ENCODE measurements around the gene CAPN15. TPM values are rescaled to one million over a fixed set of nuclear protein-coding genes. Genes with fewer than 3 reads are reported as not detected.

CAPN15 gene
- total and polyA plus RNA-seq, 2 experiments from 2014 or later: 5.4 to 68.0 TPM

- in situ Hi-C loops (cut with MboI): no loop called here
- H3K9ac ChIP-seq: no peak overlapping the region
Measured at GRCh38 chr16:598823-599739, 71.6 kb downstream of the CAPN15 start.

DNA sequence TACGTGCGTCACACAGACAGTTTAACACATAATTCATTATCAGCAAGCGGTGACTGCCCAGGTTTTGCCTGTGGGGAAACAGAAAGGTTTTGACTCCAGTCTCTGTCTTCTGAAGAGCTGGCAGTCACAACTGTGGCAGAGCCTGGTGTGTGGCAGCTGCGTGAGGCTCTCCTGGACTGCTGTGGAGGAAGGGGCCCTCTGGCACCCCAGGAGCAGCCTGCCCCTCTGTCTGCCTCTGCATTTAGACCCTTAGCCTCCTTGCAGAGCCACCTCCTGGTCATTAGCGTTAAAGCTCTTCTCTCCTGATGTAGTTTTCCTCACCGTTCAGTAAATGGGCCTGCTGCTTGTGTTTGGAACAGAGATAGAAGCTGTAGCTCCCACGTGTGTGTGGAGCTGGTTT lies 73.3 kb downstream of the CAPN15 start:
- H3K9ac ChIP-seq: no peak overlapping the region
- no peaks in the 10 kb centered on the region for H3K9me2 ChIP-seq (ENCODE audit: insufficient read depth)
- H2AFZ ChIP-seq: no peak overlapping the region
- H3K4me2 ChIP-seq (ENCODE audit: unreplicated experiment): no peak overlapping the region
- no peaks in the 10 kb centered on the region for H3K36me3 ChIP-seq (ENCODE audit: low read depth)
- H3K9me3 ChIP-seq (ENCODE audit: low read depth): no peaks in the 10 kb centered on the region
- H4K20me1 ChIP-seq (ENCODE audit: insufficient read depth): no peaks in the 10 kb centered on the region
- H3K79me2 ChIP-seq (ENCODE audit: insufficient read depth): peaks cover 70% of the 10 kb centered on the region
- TF ChIP-seq EZH2 (IDR thresholded peaks at IDR 0.05; ENCODE audit: insufficient read depth, poor library complexity, severe bottlenecking) (no peak), EZH2phosphoT487 (IDR thresholded peaks at IDR 0.05; ENCODE audit: insufficient read depth, low read depth) (no peak)
- H3K27me3 ChIP-seq (replicated peaks; ENCODE audit: insufficient read depth): no peaks in the 10 kb centered on the region
- no peaks in the 10 kb centered on the region for H3K4me1 ChIP-seq (ENCODE audit: insufficient read depth)
- no peak overlapping the region for H3K27ac ChIP-seq
- no peak for DNase-seq
- WGBS, 2 experiments (ENCODE audit: low coverage in 1 of 2, low lambda C conversion rate in 2 of 2, missing lambda C conversion rate in 2 of 2): 70 to 73% methylated on average over 7 of the region's 7 CpGs
- no peak overlapping the region for H3K4me3 ChIP-seq
- in situ Hi-C loops (cut with MboI): no loop called here
- no peaks in the 10 kb centered on the region for H3F3A ChIP-seq (ENCODE audit: insufficient read depth)

More at GRCh38 chr16:598823-599739, 71.6 kb downstream of the CAPN15 start:
- TF ChIP-seq EZH2phosphoT487 (IDR thresholded peaks at IDR 0.05; ENCODE audit: insufficient read depth, low read depth) (no peak), EZH2 (IDR thresholded peaks at IDR 0.05; ENCODE audit: insufficient read depth, poor library complexity, severe bottlenecking) (no peak)
- H3F3A ChIP-seq (ENCODE audit: insufficient read depth): no peaks in the 10 kb centered on the region
- no peaks in the 10 kb centered on the region for H3K27me3 ChIP-seq (replicated peaks; ENCODE audit: insufficient read depth)
- no peaks in the 10 kb centered on the region for H3K36me3 ChIP-seq (ENCODE audit: low read depth)
- no peak overlapping the region for H3K27ac ChIP-seq
- no peaks in the 10 kb centered on the region for H3K4me1 ChIP-seq (ENCODE audit: insufficient read depth)
- no peaks in the 10 kb centered on the region for H3K9me2 ChIP-seq (ENCODE audit: insufficient read depth)
- H2AFZ ChIP-seq: no peak overlapping the region
- peaks cover 70% of the 10 kb centered on the region for H3K79me2 ChIP-seq (ENCODE audit: insufficient read depth)
- no peaks in the 10 kb centered on the region for H3K9me3 ChIP-seq (ENCODE audit: low read depth)
- no peaks in the 10 kb centered on the region for H4K20me1 ChIP-seq (ENCODE audit: insufficient read depth)
- no peak overlapping the region for H3K4me3 ChIP-seq
- WGBS, 2 experiments (ENCODE audit: low coverage in 1 of 2, low lambda C conversion rate in 2 of 2, missing lambda C conversion rate in 2 of 2): 98 to 99% methylated on average over 39 to 42 of the region's 43 CpGs
- no peak for DNase-seq
- H3K4me2 ChIP-seq (ENCODE audit: unreplicated experiment): no peak overlapping the region

GRCh38 chr16:603933-604332 lies 76.4 kb downstream of the CAPN15 start:
- no peaks in the 10 kb centered on the region for H4K20me1 ChIP-seq (ENCODE audit: insufficient read depth)
- H3K9me2 ChIP-seq (ENCODE audit: insufficient read depth): no peaks in the 10 kb centered on the region
- no peaks in the 10 kb centered on the region for H3K27me3 ChIP-seq (replicated peaks; ENCODE audit: insufficient read depth)
- in situ Hi-C loops (cut with MboI): no loop called here
- peaks cover 68% of the 10 kb centered on the region for H3K79me2 ChIP-seq (ENCODE audit: insufficient read depth)
- H3K4me3 ChIP-seq: no peak overlapping the region
- no peak overlapping the region for H3K4me2 ChIP-seq (ENCODE audit: unreplicated experiment)
- no peaks in the 10 kb centered on the region for H3K4me1 ChIP-seq (ENCODE audit: insufficient read depth)
- no peak overlapping the region for H3K27ac ChIP-seq
- TF ChIP-seq EZH2 (IDR thresholded peaks at IDR 0.05; ENCODE audit: insufficient read depth, poor library complexity, severe bottlenecking) (no peak), EZH2phosphoT487 (IDR thresholded peaks at IDR 0.05; ENCODE audit: insufficient read depth, low read depth) (no peak)
- no peaks in the 10 kb centered on the region for H3K36me3 ChIP-seq (ENCODE audit: low read depth)
- no peaks in the 10 kb centered on the region for H3F3A ChIP-seq (ENCODE audit: insufficient read depth)
- DNase-seq: no peak
- 76 to 78% methylated on average over 5 of the region's 5 CpGs for WGBS, 2 experiments (ENCODE audit: low coverage in 1 of 2, low lambda C conversion rate in 2 of 2, missing lambda C conversion rate in 2 of 2)
- H3K9me3 ChIP-seq (ENCODE audit: low read depth): no peaks in the 10 kb centered on the region
- no peak overlapping the region for H2AFZ ChIP-seq
- no peak overlapping the region for H3K9ac ChIP-seq

Small RNA genes lying within 50 kb of the gene (microRNA-seq; reads per million reads assigned to microRNA genes)
- gene MIR3176 (ENCODE audit: borderline number of aligned reads): 24.0 reads per million, percentile 31 among the genes with 10 or more reads in this experiment
- not detected for gene MIR5587 (ENCODE audit: borderline number of aligned reads)

Small RNA genes lying within 50 kb of the gene (small RNA-seq; reads per million reads assigned to genes)
- gene MIR3176 (ENCODE audit: low read depth, low replicate concordance) (not detected), gene MIR5587 (ENCODE audit: low read depth, low replicate concordance) (not detected), gene Z98883.1 (ENCODE audit: low read depth, low replicate concordance) (not detected)

Other genes with a start within 250 kb of the CAPN15 start
- 0.65 TPM in 1 of 2 replicates, not detected in the other for gene ARHGDIG, start 247.1 kb upstream of the CAPN15 start, total RNA-seq (2014; rRNA removed; shearing (Covaris generic))
- 0.38 and 0.40 TPM in 2 replicates for gene ARHGDIG, start 247.1 kb upstream of the CAPN15 start, polyA plus RNA-seq (2016; fragmentation: Nextera tagmentation; extraction: Ambion mirVana)
- not detected in 2 replicates for gene PDIA2, start 244.5 kb upstream of the CAPN15 start, total RNA-seq (2014; rRNA removed; shearing (Covaris generic))
- not detected in 2 replicates for gene PDIA2, start 244.5 kb upstream of the CAPN15 start, polyA plus RNA-seq (2016; fragmentation: Nextera tagmentation; extraction: Ambion mirVana)
- 25.5 and 27.1 TPM in 2 replicates for gene AXIN1, start 175.0 kb upstream of the CAPN15 start, total RNA-seq (2014; rRNA removed; shearing (Covaris generic))
- 3.0 and 3.3 TPM in 2 replicates for gene AXIN1, start 175.0 kb upstream of the CAPN15 start, polyA plus RNA-seq (2016; fragmentation: Nextera tagmentation; extraction: Ambion mirVana)
- gene MRPL28, start 157.2 kb upstream of the CAPN15 start, total RNA-seq (2014; rRNA removed; shearing (Covaris generic)): 94.1 and 103 TPM in 2 replicates
- 108 and 110 TPM in 2 replicates for gene MRPL28, start 157.2 kb upstream of the CAPN15 start, polyA plus RNA-seq (2016; fragmentation: Nextera tagmentation; extraction: Ambion mirVana)
- gene PGAP6, start 145.7 kb upstream of the CAPN15 start, total RNA-seq (2014; rRNA removed; shearing (Covaris generic)): 78.4 and 98.6 TPM in 2 replicates
- 16.4 and 20.6 TPM in 2 replicates for gene PGAP6, start 145.7 kb upstream of the CAPN15 start, polyA plus RNA-seq (2016; fragmentation: Nextera tagmentation; extraction: Ambion mirVana)
- gene NME4, start 130.5 kb upstream of the CAPN15 start, total RNA-seq (2014; rRNA removed; shearing (Covaris generic)): 128 and 175 TPM in 2 replicates
- gene NME4, start 130.5 kb upstream of the CAPN15 start, polyA plus RNA-seq (2016; fragmentation: Nextera tagmentation; extraction: Ambion mirVana): 283 and 293 TPM in 2 replicates
- gene DECR2, start 125.8 kb upstream of the CAPN15 start, total RNA-seq (2014; rRNA removed; shearing (Covaris generic)): 7.8 and 8.9 TPM in 2 replicates
- gene DECR2, start 125.8 kb upstream of the CAPN15 start, polyA plus RNA-seq (2016; fragmentation: Nextera tagmentation; extraction: Ambion mirVana): 25.2 and 26.1 TPM in 2 replicates
- 27.8 and 33.5 TPM in 2 replicates for gene RAB11FIP3, start 102.1 kb upstream of the CAPN15 start, total RNA-seq (2014; rRNA removed; shearing (Covaris generic))
- 0.46 and 1.2 TPM in 2 replicates for gene RAB11FIP3, start 102.1 kb upstream of the CAPN15 start, polyA plus RNA-seq (2016; fragmentation: Nextera tagmentation; extraction: Ambion mirVana)
- not detected in 2 replicates for gene PRR35, start 32.7 kb downstream of the CAPN15 start, total RNA-seq (2014; rRNA removed; shearing (Covaris generic))
- gene PRR35, start 32.7 kb downstream of the CAPN15 start, polyA plus RNA-seq (2016; fragmentation: Nextera tagmentation; extraction: Ambion mirVana): not detected in 2 replicates
- gene NHLRC4, start 39.3 kb downstream of the CAPN15 start, total RNA-seq (2014; rRNA removed; shearing (Covaris generic)): 0.11 and 0.13 TPM in 2 replicates
- 0.20 TPM in 1 of 2 replicates, not detected in the other for gene NHLRC4, start 39.3 kb downstream of the CAPN15 start, polyA plus RNA-seq (2016; fragmentation: Nextera tagmentation; extraction: Ambion mirVana)
- gene PIGQ, start 42.3 kb downstream of the CAPN15 start, total RNA-seq (2014; rRNA removed; shearing (Covaris generic)): 35.0 and 43.5 TPM in 2 replicates
- 31.6 and 33.9 TPM in 2 replicates for gene PIGQ, start 42.3 kb downstream of the CAPN15 start, polyA plus RNA-seq (2016; fragmentation: Nextera tagmentation; extraction: Ambion mirVana)
- gene RAB40C, start 62.4 kb downstream of the CAPN15 start, total RNA-seq (2014; rRNA removed; shearing (Covaris generic)): 18.8 and 28.3 TPM in 2 replicates
- 9.5 TPM in 2 replicates for gene RAB40C, start 62.4 kb downstream of the CAPN15 start, polyA plus RNA-seq (2016; fragmentation: Nextera tagmentation; extraction: Ambion mirVana)
- gene WFIKKN1, start 103.3 kb downstream of the CAPN15 start, total RNA-seq (2014; rRNA removed; shearing (Covaris generic)): not detected in 2 replicates
- not detected in 2 replicates for gene WFIKKN1, start 103.3 kb downstream of the CAPN15 start, polyA plus RNA-seq (2016; fragmentation: Nextera tagmentation; extraction: Ambion mirVana)
- 150 and 218 TPM in 2 replicates for gene METTL26, start 108.6 kb downstream of the CAPN15 start, total RNA-seq (2014; rRNA removed; shearing (Covaris generic))
- 151 and 155 TPM in 2 replicates for gene METTL26, start 108.6 kb downstream of the CAPN15 start, polyA plus RNA-seq (2016; fragmentation: Nextera tagmentation; extraction: Ambion mirVana)
- gene MCRIP2, start 114.1 kb downstream of the CAPN15 start, total RNA-seq (2014; rRNA removed; shearing (Covaris generic)): 29.3 and 30.4 TPM in 2 replicates
- 22.4 and 22.6 TPM in 2 replicates for gene MCRIP2, start 114.1 kb downstream of the CAPN15 start, polyA plus RNA-seq (2016; fragmentation: Nextera tagmentation; extraction: Ambion mirVana)
- 16.5 and 24.7 TPM in 2 replicates for gene WDR90, start 121.7 kb downstream of the CAPN15 start, total RNA-seq (2014; rRNA removed; shearing (Covaris generic))
- 4.7 and 8.2 TPM in 2 replicates for gene WDR90, start 121.7 kb downstream of the CAPN15 start, polyA plus RNA-seq (2016; fragmentation: Nextera tagmentation; extraction: Ambion mirVana)
- gene RHOT2, start 140.4 kb downstream of the CAPN15 start, total RNA-seq (2014; rRNA removed; shearing (Covaris generic)): 44.9 and 65.9 TPM in 2 replicates
- gene RHOT2, start 140.4 kb downstream of the CAPN15 start, polyA plus RNA-seq (2016; fragmentation: Nextera tagmentation; extraction: Ambion mirVana): 65.1 and 70.0 TPM in 2 replicates
- 0.89 and 2.1 TPM in 2 replicates for gene RHBDL1, start 148.0 kb downstream of the CAPN15 start, total RNA-seq (2014; rRNA removed; shearing (Covaris generic))
- 0.90 and 1.5 TPM in 2 replicates for gene RHBDL1, start 148.0 kb downstream of the CAPN15 start, polyA plus RNA-seq (2016; fragmentation: Nextera tagmentation; extraction: Ambion mirVana)
- 183 and 201 TPM in 2 replicates for gene STUB1, start 152.7 kb downstream of the CAPN15 start, total RNA-seq (2014; rRNA removed; shearing (Covaris generic))
- 207 and 216 TPM in 2 replicates for gene STUB1, start 152.7 kb downstream of the CAPN15 start, polyA plus RNA-seq (2016; fragmentation: Nextera tagmentation; extraction: Ambion mirVana)
- 88.8 and 96.3 TPM in 2 replicates for gene JMJD8, start 156.6 kb downstream of the CAPN15 start, total RNA-seq (2014; rRNA removed; shearing (Covaris generic))
- 87.9 and 91.6 TPM in 2 replicates for gene JMJD8, start 156.6 kb downstream of the CAPN15 start, polyA plus RNA-seq (2016; fragmentation: Nextera tagmentation; extraction: Ambion mirVana)
- gene WDR24, start 162.7 kb downstream of the CAPN15 start, total RNA-seq (2014; rRNA removed; shearing (Covaris generic)): 1.3 and 3.4 TPM in 2 replicates
- 13.1 and 13.7 TPM in 2 replicates for gene WDR24, start 162.7 kb downstream of the CAPN15 start, polyA plus RNA-seq (2016; fragmentation: Nextera tagmentation; extraction: Ambion mirVana)
- gene FBXL16, start 178.1 kb downstream of the CAPN15 start, total RNA-seq (2014; rRNA removed; shearing (Covaris generic)): 0.54 TPM in 1 of 2 replicates, not detected in the other
- gene FBXL16, start 178.1 kb downstream of the CAPN15 start, polyA plus RNA-seq (2016; fragmentation: Nextera tagmentation; extraction: Ambion mirVana): 0.16 and 0.29 TPM in 2 replicates
- gene METRN, start 187.4 kb downstream of the CAPN15 start, total RNA-seq (2014; rRNA removed; shearing (Covaris generic)): 90.7 and 98.1 TPM in 2 replicates
- gene METRN, start 187.4 kb downstream of the CAPN15 start, polyA plus RNA-seq (2016; fragmentation: Nextera tagmentation; extraction: Ambion mirVana): 21.6 and 26.0 TPM in 2 replicates
- 20.4 and 34.8 TPM in 2 replicates for gene ANTKMT, start 193.4 kb downstream of the CAPN15 start, total RNA-seq (2014; rRNA removed; shearing (Covaris generic))
- 33.3 and 33.5 TPM in 2 replicates for gene ANTKMT, start 193.4 kb downstream of the CAPN15 start, polyA plus RNA-seq (2016; fragmentation: Nextera tagmentation; extraction: Ambion mirVana)
- gene CCDC78, start 198.7 kb downstream of the CAPN15 start, total RNA-seq (2014; rRNA removed; shearing (Covaris generic)): 1.0 and 9.5 TPM in 2 replicates
- gene CCDC78, start 198.7 kb downstream of the CAPN15 start, polyA plus RNA-seq (2016; fragmentation: Nextera tagmentation; extraction: Ambion mirVana): 0.78 and 1.1 TPM in 2 replicates
- 5.8 and 7.8 TPM in 2 replicates for gene HAGHL, start 199.4 kb downstream of the CAPN15 start, total RNA-seq (2014; rRNA removed; shearing (Covaris generic))
- 10.8 and 64.8 TPM in 2 replicates for gene HAGHL, start 199.4 kb downstream of the CAPN15 start, polyA plus RNA-seq (2016; fragmentation: Nextera tagmentation; extraction: Ambion mirVana)
- gene CIAO3, start 213.3 kb downstream of the CAPN15 start, total RNA-seq (2014; rRNA removed; shearing (Covaris generic)): 24.0 and 37.5 TPM in 2 replicates
- gene CIAO3, start 213.3 kb downstream of the CAPN15 start, polyA plus RNA-seq (2016; fragmentation: Nextera tagmentation; extraction: Ambion mirVana): 24.5 and 27.8 TPM in 2 replicates
- not detected in 2 replicates for gene MSLN, start 233.0 kb downstream of the CAPN15 start, total RNA-seq (2014; rRNA removed; shearing (Covaris generic))
- gene MSLN, start 233.0 kb downstream of the CAPN15 start, polyA plus RNA-seq (2016; fragmentation: Nextera tagmentation; extraction: Ambion mirVana): not detected in 2 replicates